HG03439 (cell line): ENCODE data around the gene VTCN1.
"Not testable (repeated sequence)": the region's sequence is repeated elsewhere in the genome, so short reads cannot be mapped to it uniquely, and the experiment has no call there.

ENCODE experiments used
- ATAC-seq: cut with Tn5 transposase; IDR thresholded peaks from one replicate; pipeline ENCODE4 v1.9.1; 2021; ENCODE audit warnings: mild to moderate bottlenecking, moderate library complexity; ENCODE audit not compliant: unreplicated experiment

Gene VTCN1, protein sequence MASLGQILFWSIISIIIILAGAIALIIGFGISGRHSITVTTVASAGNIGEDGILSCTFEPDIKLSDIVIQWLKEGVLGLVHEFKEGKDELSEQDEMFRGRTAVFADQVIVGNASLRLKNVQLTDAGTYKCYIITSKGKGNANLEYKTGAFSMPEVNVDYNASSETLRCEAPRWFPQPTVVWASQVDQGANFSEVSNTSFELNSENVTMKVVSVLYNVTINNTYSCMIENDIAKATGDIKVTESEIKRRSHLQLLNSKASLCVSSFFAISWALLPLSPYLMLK

DNA sequence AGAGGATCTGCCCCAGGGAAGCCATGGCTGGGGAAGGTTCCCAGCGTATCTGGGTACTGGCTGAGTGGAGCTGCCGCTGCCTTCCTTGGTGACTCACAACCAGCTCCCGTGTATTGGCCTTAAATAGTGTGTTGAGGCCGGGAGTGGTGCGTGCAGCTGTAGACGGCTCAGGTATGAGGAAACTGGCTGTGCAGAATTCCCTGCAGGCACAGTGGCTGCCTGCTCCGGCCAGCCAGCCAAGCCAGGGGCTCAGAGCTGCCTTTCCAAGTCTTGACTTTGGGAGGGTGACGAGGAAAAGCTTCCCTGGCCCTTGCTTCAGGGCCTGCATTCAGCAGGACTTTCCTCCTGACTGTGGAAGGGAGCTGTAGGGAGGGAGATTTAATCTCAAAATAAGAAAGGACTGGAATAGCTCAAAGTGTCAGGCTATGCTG, at the start of gene VTCN1:
Gene VTCN1 (minus strand): TSS at position 97 of the 431 bp plus-strand sequence. CDS start 72 bp downstream, at position 25.
- no peak for ATAC-seq

GRCh38 chr1:117258791-117259190, 48.1 kb upstream of the VTCN1 start:
- ATAC-seq = no peak

- ATAC-seq = not testable (repeated sequence)
Observed at GRCh38 chr1:117258075-117258474, 47.3 kb upstream of the VTCN1 start.

DNA sequence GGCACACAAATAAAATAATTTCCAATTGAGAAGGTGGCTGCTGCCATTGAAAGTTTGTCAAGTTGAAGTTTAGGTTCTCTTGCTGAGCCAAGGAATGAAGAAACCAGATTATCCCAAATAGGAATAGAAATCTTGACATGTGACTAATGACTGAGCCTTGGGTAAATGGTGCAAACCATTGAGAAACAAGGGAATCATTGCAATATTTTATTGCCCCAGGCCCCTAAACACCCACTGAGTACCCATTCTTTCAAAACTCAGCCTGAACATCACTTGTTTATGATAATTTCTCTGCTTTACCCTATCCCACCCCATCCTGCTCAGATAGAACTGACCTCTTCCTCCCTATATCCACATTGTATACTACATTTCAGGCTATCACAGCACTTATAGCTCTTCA, 46.6 kb upstream of the VTCN1 start:
- ATAC-seq = no peak

GRCh38 chr1:117250061-117250606, 39.4 kb upstream of the VTCN1 start:
- ATAC-seq = no peak

DNA sequence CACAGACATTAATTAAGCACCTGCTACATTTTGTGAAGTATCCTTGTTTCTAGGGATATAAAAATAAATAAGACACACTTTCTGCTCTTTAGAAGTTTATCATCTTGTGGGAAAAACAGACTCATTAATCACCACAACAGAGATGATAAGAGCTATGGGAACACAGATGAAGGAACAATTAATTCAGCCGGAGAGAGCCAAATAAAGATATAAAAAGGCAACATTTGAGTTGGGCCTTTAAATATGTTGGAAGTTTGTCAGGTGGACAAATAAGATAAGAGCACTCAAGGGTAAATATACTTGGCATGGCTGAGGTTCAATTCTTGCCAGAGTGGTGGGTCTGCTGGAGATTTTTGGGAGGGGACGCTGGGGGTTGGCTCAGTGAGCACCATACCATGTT, 34.2 kb upstream of the VTCN1 start:
- ATAC-seq = no peak

GRCh38 chr1:117244306-117244705, 33.6 kb upstream of the VTCN1 start:
- no peak for ATAC-seq

DNA sequence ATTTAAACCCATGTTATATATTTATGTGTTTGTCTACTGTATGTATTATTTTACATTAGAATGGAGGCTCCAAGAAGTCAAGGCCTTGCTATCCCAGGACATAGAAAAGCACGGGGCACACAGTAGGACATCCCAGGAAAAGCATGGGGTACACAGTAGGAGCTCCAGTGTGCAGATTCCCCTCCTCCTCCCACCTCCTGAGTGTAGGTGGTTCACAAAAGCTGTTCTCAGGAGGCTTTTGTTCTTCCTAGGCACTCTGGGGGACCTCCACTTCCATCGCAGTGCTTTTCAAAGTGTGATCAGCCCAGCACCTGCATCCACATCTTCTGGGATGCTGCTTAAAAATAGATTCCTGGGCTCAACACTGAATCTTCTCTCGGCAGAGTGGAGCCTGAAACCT, 30.8 kb upstream of the VTCN1 start:
- no peak for ATAC-seq

DNA sequence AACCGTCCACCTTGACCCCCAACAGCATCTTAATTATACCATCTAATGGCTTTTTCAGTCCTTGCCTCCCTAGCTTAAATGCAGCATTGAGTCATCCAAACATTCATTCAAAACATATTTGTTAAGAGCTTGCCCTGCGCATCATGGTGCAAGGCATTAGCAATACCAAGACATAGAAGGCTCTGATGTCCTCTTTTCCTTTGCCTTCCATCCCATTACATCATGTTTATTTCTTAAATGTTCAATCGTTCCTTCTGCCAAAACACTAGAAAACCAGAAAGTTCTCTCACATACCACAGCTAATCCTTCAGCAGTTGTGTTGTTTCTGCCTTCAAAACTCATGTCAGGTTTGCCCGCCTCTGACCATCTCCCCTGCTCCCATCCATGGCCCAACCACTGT, 29.8 kb upstream of the VTCN1 start:
- no peak for ATAC-seq

DNA sequence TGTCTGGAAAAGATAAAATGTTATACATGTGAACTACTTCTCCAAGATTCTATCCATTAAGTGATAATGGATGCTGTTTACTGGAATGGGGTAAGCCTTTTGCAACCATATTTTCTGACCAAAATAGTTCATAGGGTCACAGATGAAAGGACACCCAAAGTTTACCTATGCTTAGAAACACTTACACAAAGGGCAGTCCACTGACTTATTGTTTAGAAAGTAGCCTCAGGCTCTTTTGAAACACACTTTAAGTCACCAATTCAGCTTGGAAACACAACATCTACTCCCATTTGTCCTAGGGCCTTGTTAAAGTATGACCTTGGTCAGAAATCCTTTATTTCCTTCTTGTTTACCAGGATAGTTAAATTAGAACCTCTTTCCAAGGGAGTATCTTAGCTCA, 28.7 kb upstream of the VTCN1 start:
- ATAC-seq = no peak

DNA sequence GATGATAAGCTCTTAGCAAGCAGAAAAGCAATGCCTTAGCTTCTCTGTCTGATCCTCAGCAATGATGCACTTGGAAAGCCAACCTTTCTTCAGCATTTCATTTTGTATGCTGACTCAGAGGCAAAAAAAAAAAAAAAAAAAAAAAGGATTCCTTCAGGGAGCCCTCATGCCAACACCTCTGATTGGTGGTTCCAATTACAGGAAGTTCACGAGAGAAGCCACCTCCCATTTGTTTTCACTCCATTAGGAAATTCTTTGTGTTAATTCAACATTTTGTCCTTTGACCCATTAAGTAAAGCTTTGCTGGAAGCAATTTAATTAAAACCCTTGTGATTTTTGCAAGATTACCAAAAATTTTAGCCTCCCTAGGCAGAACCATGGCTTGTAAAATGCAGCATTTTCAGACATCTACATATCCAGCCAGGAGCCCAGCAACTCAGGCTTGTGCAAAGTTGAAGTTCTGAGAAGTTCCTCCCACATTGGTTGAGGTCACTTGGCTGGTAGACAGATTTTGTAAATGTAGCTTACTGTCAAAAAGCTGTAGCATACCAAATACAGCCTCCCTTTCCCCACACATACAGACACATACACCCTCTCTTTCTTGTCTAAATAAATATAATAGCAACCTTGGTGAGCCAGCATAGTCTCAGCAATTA, 27.1 kb upstream of the VTCN1 start:
- no peak for ATAC-seq

DNA sequence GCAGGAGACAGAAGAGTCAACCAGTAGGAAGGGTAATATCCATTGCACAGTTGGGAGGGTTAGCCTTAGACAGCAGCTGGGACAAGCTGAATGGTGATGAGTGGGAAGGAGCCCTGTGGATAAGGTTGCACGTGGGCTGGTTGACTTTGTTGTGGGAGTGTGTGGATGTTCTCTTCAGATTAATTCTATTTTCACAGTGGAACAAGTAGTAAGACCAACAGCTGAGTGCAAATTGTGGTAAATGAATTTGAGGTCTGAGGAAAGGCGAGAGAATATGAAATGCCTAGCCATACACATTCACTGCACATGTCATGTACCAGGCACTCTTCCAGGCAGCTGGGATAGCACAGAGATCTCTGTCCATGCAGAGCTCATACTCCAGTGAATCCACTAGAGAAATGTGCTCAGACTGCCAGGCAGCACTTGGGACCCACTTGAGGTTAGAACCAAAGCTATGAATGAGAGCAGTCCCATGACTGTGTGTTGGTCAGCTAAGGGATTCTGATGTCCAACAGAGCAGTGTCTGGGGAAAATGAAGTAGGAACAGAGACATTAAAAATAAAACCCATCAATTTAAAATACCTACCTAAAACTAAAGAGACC, 25.2 kb upstream of the VTCN1 start:
- ATAC-seq = no peak

DNA sequence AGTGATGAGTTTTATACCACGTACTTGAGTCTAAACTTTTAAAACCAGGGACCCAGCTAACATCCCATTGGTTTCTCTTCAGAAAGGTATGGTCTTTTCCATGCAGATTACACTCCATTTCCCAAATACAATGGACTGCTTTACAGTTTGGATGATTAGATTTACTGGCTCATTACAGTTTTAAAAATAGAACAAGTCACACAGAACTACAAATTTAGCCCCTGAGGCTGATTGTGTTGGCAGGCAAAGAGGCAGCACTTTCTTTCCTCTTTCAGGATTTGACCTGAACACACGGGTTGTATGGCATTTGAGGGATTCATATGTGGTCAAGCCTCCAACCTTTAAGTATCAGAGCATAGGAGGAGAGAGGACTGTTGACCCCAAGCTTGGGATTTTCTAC, 21.8 kb upstream of the VTCN1 start:
- no peak for ATAC-seq

GRCh38 chr1:117231748-117232373, 21.1 kb upstream of the VTCN1 start:
- no peak for ATAC-seq

GRCh38 chr1:117231312-117231711, 20.6 kb upstream of the VTCN1 start:
- ATAC-seq = no peak

- ATAC-seq = no peak
Observed at GRCh38 chr1:117229217-117229616, 18.5 kb upstream of the VTCN1 start.

DNA sequence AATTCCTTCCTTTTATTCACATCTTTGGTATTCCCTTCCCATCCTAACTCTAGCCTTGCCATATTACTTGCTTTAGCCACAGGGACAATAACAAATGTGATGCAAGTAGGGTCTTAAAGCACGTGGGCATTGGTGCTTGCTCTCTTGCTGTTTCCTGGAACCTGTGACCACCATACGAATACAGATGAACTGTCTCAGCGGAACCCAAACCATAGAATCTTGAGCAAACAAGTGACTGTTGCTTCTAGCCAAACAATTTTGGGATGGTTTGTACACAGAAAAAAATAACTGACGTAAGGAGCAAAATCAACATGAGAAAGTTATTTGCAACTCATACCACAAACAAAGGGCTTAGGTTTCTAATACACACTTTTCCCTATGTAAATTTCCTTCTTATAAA, 15.2 kb upstream of the VTCN1 start:
- no peak for ATAC-seq

- no peak for ATAC-seq
Observed at GRCh38 chr1:117216718-117217117, 6.0 kb upstream of the VTCN1 start.

DNA sequence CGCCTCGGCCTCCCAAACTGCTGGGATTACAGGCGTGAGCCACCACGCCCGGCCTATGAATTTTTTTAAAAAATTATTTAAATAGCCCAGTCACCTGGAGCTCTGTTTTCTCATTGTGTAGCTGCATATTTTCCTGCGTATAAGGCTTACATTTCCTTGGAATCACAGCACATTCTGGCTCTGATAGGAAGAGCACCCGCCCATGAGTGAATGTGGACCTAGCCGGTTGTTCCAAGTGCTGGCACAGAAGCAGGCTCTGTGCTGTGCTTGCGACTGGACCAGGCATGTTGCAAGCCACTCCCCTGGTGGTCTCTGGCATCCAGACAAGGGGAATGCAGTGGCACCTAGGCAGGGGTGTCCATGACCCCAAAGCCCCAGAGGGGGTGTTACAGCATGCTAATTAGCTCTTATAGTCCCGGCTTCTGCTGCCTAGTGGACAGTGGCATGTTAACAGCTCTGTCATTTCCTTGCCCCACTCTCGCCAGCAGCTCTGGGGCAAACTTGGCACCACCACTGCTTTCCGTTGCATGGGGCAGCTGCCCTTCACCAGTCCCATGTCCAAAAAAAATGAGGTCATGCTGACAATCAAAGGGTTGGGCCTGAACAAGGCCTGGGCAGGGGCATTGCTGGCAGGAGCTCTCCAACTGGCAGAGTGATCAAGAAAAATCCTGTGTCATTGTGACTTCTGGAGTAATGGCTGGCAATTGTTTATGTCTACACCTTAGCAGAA, 5.2 kb upstream of the VTCN1 start:
- ATAC-seq = no peak

DNA sequence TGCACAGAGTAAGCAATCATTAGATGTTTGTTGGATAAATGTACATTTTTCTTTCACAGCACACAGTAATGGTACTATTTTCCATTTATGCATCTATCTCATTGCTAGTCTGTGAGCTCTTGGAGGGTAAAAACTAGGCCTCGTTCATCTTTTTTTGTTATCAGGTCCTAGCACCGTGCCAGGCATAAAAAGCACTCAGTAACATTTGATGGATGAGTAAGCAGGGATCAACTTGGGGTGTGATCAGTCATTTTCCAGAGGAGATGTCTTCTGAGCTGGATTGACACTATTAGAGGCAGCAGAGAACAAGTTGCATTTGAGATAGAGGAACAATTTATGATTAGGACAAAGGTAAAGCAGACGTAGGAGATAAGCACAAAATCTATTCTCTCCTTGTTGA, 4.3 kb upstream of the VTCN1 start:
- no peak for ATAC-seq

- no peak for ATAC-seq
Observed at GRCh38 chr1:117213046-117213445, 2.3 kb upstream of the VTCN1 start.
